M059J (cell line): ENCODE results near the gene FOSL2. TPM values are rescaled to one million over a fixed set of nuclear protein-coding genes. Genes with fewer than 3 reads are reported as not detected.

Experiments used
- DNase-seq: peaks from one replicate; pipeline ENCODE4 v3.0.0-alpha.2; 2012; ENCODE audit warnings: low read depth
- total RNA-seq: library from RNA; depleted of rRNA; stranded (reverse); fragments of >200 nt; shearing (Covaris generic); gene quantifications from 2 replicates; pipeline ENCODE4 v1.2.3, GENCODE V29; 2014; rRNA removed

FOSL2 gene
- 42.9 and 75.2 TPM in 2 replicates for total RNA-seq

- DNase-seq, result peak; percentile 99
Observed at GRCh38 chr2:28392297-28393113, at the start of gene FOSL2. Gene FOSL2 (plus strand): TSS chr2:28392858. CDS start chr2:28393721, 863 bp downstream.

- DNase-seq, result no peak
Observed at GRCh38 chr2:28343184-28343942, 49.3 kb upstream of the FOSL2 start.

- DNase-seq, result no peak
Observed at GRCh38 chr2:28343971-28344715, 48.5 kb upstream of the FOSL2 start.

GRCh38 chr2:28344756-28345373 lies 47.8 kb upstream of the FOSL2 start:
- no peak for DNase-seq

- no peak for DNase-seq
Observed at GRCh38 chr2:28345619-28346018, 47.0 kb upstream of the FOSL2 start.

- no peak for DNase-seq
Observed at GRCh38 chr2:28346587-28346986, 46.1 kb upstream of the FOSL2 start.

- no peak for DNase-seq
Observed at GRCh38 chr2:28347193-28347592, 45.5 kb upstream of the FOSL2 start.

GRCh38 chr2:28347596-28347995 lies 45.1 kb upstream of the FOSL2 start:
- DNase-seq, result no peak

GRCh38 chr2:28348149-28348567 lies 44.5 kb upstream of the FOSL2 start:
- DNase-seq, result no peak

GRCh38 chr2:28348921-28349320 lies 43.7 kb upstream of the FOSL2 start:
- no peak for DNase-seq

GRCh38 chr2:28349546-28350165 lies 43.0 kb upstream of the FOSL2 start:
- no peak for DNase-seq

- DNase-seq, result no peak
Observed at GRCh38 chr2:28350196-28350595, 42.5 kb upstream of the FOSL2 start.

- no peak for DNase-seq
Observed at GRCh38 chr2:28350791-28351285, 41.8 kb upstream of the FOSL2 start.

GRCh38 chr2:28351621-28352020 lies 41.0 kb upstream of the FOSL2 start:
- no peak for DNase-seq

- no peak for DNase-seq
Observed at GRCh38 chr2:28352104-28352503, 40.6 kb upstream of the FOSL2 start.

- DNase-seq, result no peak
Observed at GRCh38 chr2:28352610-28353195, 40.0 kb upstream of the FOSL2 start.

- DNase-seq, result no peak
Observed at GRCh38 chr2:28354920-28355520, 37.6 kb upstream of the FOSL2 start.

- DNase-seq, result peak; percentile 70
Observed at GRCh38 chr2:28355521-28356094, 37.0 kb upstream of the FOSL2 start.

- peak; percentile 94 for DNase-seq
Observed at GRCh38 chr2:28356095-28356911, 36.4 kb upstream of the FOSL2 start.
